ENCODE measurements around the gene SOX15.

- TF ChIP-seq EZH2 (optimal IDR thresholded peaks at IDR 0.05; ENCODE audit: low read depth, low read length) (no peak), EZH2phosphoT487 (IDR thresholded peaks at IDR 0.05; ENCODE audit: low read length) (no peak)
- TF ChIP-seq, protein P1, sequence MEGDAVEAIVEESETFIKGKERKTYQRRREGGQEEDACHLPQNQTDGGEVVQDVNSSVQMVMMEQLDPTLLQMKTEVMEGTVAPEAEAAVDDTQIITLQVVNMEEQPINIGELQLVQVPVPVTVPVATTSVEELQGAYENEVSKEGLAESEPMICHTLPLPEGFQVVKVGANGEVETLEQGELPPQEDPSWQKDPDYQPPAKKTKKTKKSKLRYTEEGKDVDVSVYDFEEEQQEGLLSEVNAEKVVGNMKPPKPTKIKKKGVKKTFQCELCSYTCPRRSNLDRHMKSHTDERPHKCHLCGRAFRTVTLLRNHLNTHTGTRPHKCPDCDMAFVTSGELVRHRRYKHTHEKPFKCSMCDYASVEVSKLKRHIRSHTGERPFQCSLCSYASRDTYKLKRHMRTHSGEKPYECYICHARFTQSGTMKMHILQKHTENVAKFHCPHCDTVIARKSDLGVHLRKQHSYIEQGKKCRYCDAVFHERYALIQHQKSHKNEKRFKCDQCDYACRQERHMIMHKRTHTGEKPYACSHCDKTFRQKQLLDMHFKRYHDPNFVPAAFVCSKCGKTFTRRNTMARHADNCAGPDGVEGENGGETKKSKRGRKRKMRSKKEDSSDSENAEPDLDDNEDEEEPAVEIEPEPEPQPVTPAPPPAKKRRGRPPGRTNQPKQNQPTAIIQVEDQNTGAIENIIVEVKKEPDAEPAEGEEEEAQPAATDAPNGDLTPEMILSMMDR (IDR thresholded peaks at IDR 0.05; ENCODE audit: low read length), result no peak
These were observed 3.4 kb upstream of the SOX15 start for GRCh38 chr17:7593296-7593695.
